Measurements from ENCODE around the gene MRGPRG. TPM values are rescaled to one million over a fixed set of nuclear protein-coding genes. Genes with fewer than 3 reads are reported as not detected.

The MRGPRG gene
- total and polyA plus RNA-seq, 2 of the 8 experiments (the other 6 are each of a cell fraction or from before 2014, with no cell fraction given): not detected

DNA sequence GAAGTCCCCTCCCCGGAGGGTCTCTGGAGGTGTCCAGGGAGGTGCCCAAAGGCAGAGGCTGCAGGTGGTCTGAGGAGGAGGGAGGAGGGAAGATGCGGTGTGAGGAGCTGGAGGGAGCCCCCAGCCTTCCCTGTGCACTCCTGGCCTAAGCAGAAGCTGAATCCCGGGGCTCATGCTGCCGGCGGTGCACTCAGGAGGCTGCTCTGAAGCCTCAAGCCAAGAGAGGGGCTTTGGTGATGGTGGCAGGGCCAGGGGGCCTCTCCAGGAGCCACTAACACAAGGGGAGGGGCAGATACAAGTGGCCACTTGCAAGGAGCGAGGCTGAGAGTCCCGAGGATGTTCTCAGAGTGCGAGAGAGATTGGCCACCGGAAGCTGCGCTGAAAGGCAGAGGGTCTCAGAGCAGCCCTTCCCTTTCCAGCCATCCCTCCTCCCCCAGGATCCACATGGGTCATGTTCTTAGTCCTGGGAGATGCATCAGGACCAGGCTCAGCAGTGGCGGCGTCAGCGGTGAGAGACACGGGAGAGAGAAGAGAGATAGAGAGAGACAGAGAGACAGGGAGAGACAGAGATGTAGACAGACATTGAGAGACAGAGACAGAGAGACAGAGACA lies 774 bp upstream of the MRGPRG start:
- no peak overlapping the region for H3K4me2 ChIP-seq (ENCODE audit: insufficient read depth in 1 of 2, low read depth in 2 of 2, low read length in 2 of 2)
- DNase-seq (ENCODE audit: low read depth in 1 of 2, low spot score in 2 of 2) (peak in 1 of 2 experiments; percentile 48), FAIRE-seq (no peak)
- H3K23me2 ChIP-seq (ENCODE audit: low read depth, low read length): peaks cover 2% of the 10 kb centered on the region; the same call in 1 of the 2 replicates
- H3K9me3 ChIP-seq (ENCODE audit: insufficient read depth in 2 of 2, low read depth in 1 of 2, low read length in 1 of 2): no peaks in the 10 kb centered on the region
- no peak overlapping the region for H4K91ac ChIP-seq (replicated peaks; ENCODE audit: insufficient read length, low read length)
- no peak overlapping the region for H3K9ac ChIP-seq (replicated peaks in 1 of 4; ENCODE audit: extremely low read depth in 1 of 4, low read depth in 3 of 4, low read length in 3 of 4)
- H2BK120ac ChIP-seq (replicated peaks; ENCODE audit: low read depth, low read length): no peak overlapping the region
- H3K27ac ChIP-seq (ENCODE audit: low read depth, low read length): no peak overlapping the region
- H3K23ac ChIP-seq (ENCODE audit: insufficient read length): no peak overlapping the region
- H4K20me1 ChIP-seq (replicated peaks in 1 of 2; ENCODE audit: control insufficient read depth in 1 of 2, insufficient read depth in 2 of 2, low read length in 2 of 2): no peaks in the 10 kb centered on the region
- H3K36me3 ChIP-seq (ENCODE audit: control insufficient read depth in 2 of 4, insufficient read depth in 4 of 4, low read length in 3 of 4): no peaks in the 10 kb centered on the region
- H2AFZ ChIP-seq (ENCODE audit: low read length): no peak overlapping the region
- H3K4me3 ChIP-seq (ENCODE audit: extremely low read depth in 1 of 4, insufficient read depth in 2 of 4, low read depth in 3 of 4, low read length in 4 of 4): no peak overlapping the region
- H2BK20ac ChIP-seq (ENCODE audit: low read length): 0 out of 2 replicates have a peak overlapping the region, but pooled peaks have one; percentile 61
- no peaks in the 10 kb centered on the region for H3K79me2 ChIP-seq (ENCODE audit: control insufficient read depth in 1 of 2, insufficient read depth in 2 of 2, low read length in 2 of 2)
- H2BK12ac ChIP-seq (ENCODE audit: low read depth, low read length): no peak overlapping the region
- no peaks in the 10 kb centered on the region for H3K27me3 ChIP-seq (replicated peaks in 1 of 4; ENCODE audit: control insufficient read depth in 3 of 4, extremely low read depth in 1 of 4, insufficient read depth in 3 of 4, low read length in 3 of 4)
- H3K4me1 ChIP-seq (replicated peaks in 1 of 4; ENCODE audit: control insufficient read depth in 3 of 4, insufficient read depth in 4 of 4, low read length in 3 of 4): peaks cover 0 to 24% (median 7%) of the 10 kb centered on the region in 4 experiments; a peak in 6 of 7 replicates
- no peak overlapping the region for H3K56ac ChIP-seq (replicated peaks; ENCODE audit: insufficient read length, low read depth, low read length)
- no peak overlapping the region for H3K4ac ChIP-seq (replicated peaks; ENCODE audit: insufficient read length, low read depth, low read length)
- no peak overlapping the region for H4K8ac ChIP-seq (ENCODE audit: extremely low read depth, insufficient read depth, low read length)
- 83% methylated on average over 9 of the region's 14 CpGs; no CpG with 5 or more reads in 1 of the 2 experiments for WGBS, 2 experiments (ENCODE audit: extremely low coverage in 1 of 2, insufficient coverage in 1 of 2, insufficient read length in 1 of 2, insufficient replicate concordance in 2 of 2, low coverage in 1 of 2, low lambda C conversion rate in 2 of 2, missing lambda C conversion rate in 1 of 2)
- POLR2A ChIA-PET (ENCODE audit: partially characterized antibody): interaction anchor here (1.6 kb wide), 1 partner anchor 160 kb away, joined by 4 read pairs; no protein-coding TSS in a partner anchor
- no peak overlapping the region for H3K14ac ChIP-seq (ENCODE audit: insufficient read length)
- no peak overlapping the region for H4K5ac ChIP-seq (ENCODE audit: insufficient read length, low read depth, low read length)
- peak overlapping the region; percentile 46; the same call in 1 of the 2 replicates for H2BK15ac ChIP-seq (ENCODE audit: low read length)
- H2BK5ac ChIP-seq (ENCODE audit: low read depth, low read length): peak overlapping the region; percentile 30; the same call in 1 of the 2 replicates
- TF ChIP-seq KDM4A (IDR thresholded peaks at IDR 0.05; ENCODE audit: low read depth, low read length, severe bottlenecking) (no peak), TAF1 (IDR thresholded peaks at IDR 0.05; ENCODE audit: low read depth, low read length) (no peak), EGR1 (IDR thresholded peaks at IDR 0.05; ENCODE audit: borderline replicate concordance, low read depth, low read length) (no peak), RNF2 (IDR thresholded peaks at IDR 0.05; ENCODE audit: borderline replicate concordance, low read depth, low read length, missing control alignments, poor library complexity, severe bottlenecking) (no peak), SP1 (IDR thresholded peaks at IDR 0.05; ENCODE audit: low read depth, low read length) (no peak), CHD2 (IDR thresholded peaks at IDR 0.05; ENCODE audit: low read length) (no peak), KDM5A (IDR thresholded peaks at IDR 0.05; ENCODE audit: low read length) (no peak), NRF1 (IDR thresholded peaks at IDR 0.05; ENCODE audit: low read depth, low read length) (no peak)
- TF ChIP-seq, protein P1, sequence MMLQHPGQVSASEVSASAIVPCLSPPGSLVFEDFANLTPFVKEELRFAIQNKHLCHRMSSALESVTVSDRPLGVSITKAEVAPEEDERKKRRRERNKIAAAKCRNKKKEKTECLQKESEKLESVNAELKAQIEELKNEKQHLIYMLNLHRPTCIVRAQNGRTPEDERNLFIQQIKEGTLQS (IDR thresholded peaks at IDR 0.05; ENCODE audit: insufficient read depth, low read depth, low read length): no peak
- H3K18ac ChIP-seq (ENCODE audit: extremely low read depth, low read length): peak overlapping the region; percentile 19; the same call in 1 of the 2 replicates
- H3K79me1 ChIP-seq (ENCODE audit: low read depth, low read length): no peaks in the 10 kb centered on the region
- CTCF ChIA-PET (ENCODE audit: partially characterized antibody): interaction anchor here (0.6 to 2.0 kb wide), 10 partner anchors 12 to 182 kb away, joined by 3 to 6 read pairs (median 4); no protein-coding TSS in a partner anchor
- no peak overlapping the region for H2AK5ac ChIP-seq (ENCODE audit: low read depth, low read length)
